Measurements from ENCODE around the gene PRPF38A. TPM values are rescaled to one million over a fixed set of nuclear protein-coding genes. Genes with fewer than 3 reads are reported as not detected.
A peak's percentile ranks its signal among the peaks of the same experiment; 100 is the strongest.

The PRPF38A gene
- polyA plus RNA-seq, 1 of the 3 experiments (the other 2 are of a cell fraction), result 24.3 TPM

- Histone ChIP-seq H3K4me3 (ENCODE audit: low read depth in 2 of 2, low read length in 1 of 2) (no peak overlapping the region), H3K9me3 (no peaks in the 10 kb centered on the region), H2AFZ (ENCODE audit: low read depth) (no peak overlapping the region), H4K20me1 (ENCODE audit: insufficient read depth) (no peaks in the 10 kb centered on the region), H3K79me2 (ENCODE audit: insufficient read depth) (no peaks in the 10 kb centered on the region), H3K4me2 (no peak overlapping the region), H3K4me1 (ENCODE audit: control insufficient read depth in 1 of 2, insufficient read depth in 2 of 2, low read depth in 1 of 2, low read length in 1 of 2) (peaks cover 0 to 3% of the 10 kb centered on the region in 2 experiments; a peak in 1 of 4 replicates), H3F3A (replicated peaks; ENCODE audit: insufficient read depth) (no peaks in the 10 kb centered on the region), H3K36me3 (replicated peaks in 1 of 2; ENCODE audit: control insufficient read depth in 1 of 2, insufficient read depth in 2 of 2, low read length in 1 of 2) (peaks cover 35 to 50% of the 10 kb centered on the region in 2 experiments), H3K27ac (ENCODE audit: low read depth in 2 of 2, low read length in 1 of 2) (peak overlapping the region in 1 of 2 experiments; percentile 44; a peak in 2 of 4 replicates), H3K27me3 (ENCODE audit: insufficient read depth) (no peaks in the 10 kb centered on the region), H3K9ac (no peak overlapping the region), H3K9me2 (no peaks in the 10 kb centered on the region)
- CTCF ChIA-PET, result no interaction called here
- DNase-seq, result peak; percentile 33
- 90% methylated on average over 2 of the region's 2 CpGs for WGBS (ENCODE audit: low lambda C conversion rate)
- TF ChIP-seq IRF3 (IDR thresholded peaks at IDR 0.05; ENCODE audit: low read depth, low read length), result no peak
- no peak for TF ChIP-seq JUND (IDR thresholded peaks at IDR 0.05)
- TF ChIP-seq TAF1 (IDR thresholded peaks at IDR 0.05; ENCODE audit: borderline replicate concordance, low read depth, low read length), result no peak
- no peak for TF ChIP-seq USF1 (IDR thresholded peaks at IDR 0.05; ENCODE audit: borderline replicate concordance, low read depth)
- no peak for TF ChIP-seq REST (IDR thresholded peaks at IDR 0.05; ENCODE audit: low read depth, low read length)
- TF ChIP-seq SMC3 (IDR thresholded peaks at IDR 0.05; ENCODE audit: low read depth, low read length), result no peak
- TF ChIP-seq FOSL2 (IDR thresholded peaks at IDR 0.05; ENCODE audit: borderline replicate concordance, low read depth), result no peak
- no peak for TF ChIP-seq SIN3A (IDR thresholded peaks at IDR 0.05; ENCODE audit: borderline replicate concordance, low read depth, low read length)
- TF ChIP-seq RCOR1 (IDR thresholded peaks at IDR 0.05; ENCODE audit: low read length), result no peak
- no peak for TF ChIP-seq RXRA (IDR thresholded peaks at IDR 0.05; ENCODE audit: borderline replicate concordance, low read depth)
- no peak for TF ChIP-seq EP300 (IDR thresholded peaks at IDR 0.05; ENCODE audit: borderline replicate concordance in 1 of 2, low read depth in 1 of 2, low read length in 1 of 2)
- TF ChIP-seq USF2 (IDR thresholded peaks at IDR 0.05; ENCODE audit: borderline replicate concordance, low read depth, low read length), result no peak
- POLR2A ChIA-PET, result no interaction called here
These were observed 40.1 kb downstream of the PRPF38A start for GRCh38 chr1:52444463-52444862.

All from SK-N-SH (cell line).